ENCODE measurements around the gene DNASE1L2.

The DNASE1L2 gene

DNA sequence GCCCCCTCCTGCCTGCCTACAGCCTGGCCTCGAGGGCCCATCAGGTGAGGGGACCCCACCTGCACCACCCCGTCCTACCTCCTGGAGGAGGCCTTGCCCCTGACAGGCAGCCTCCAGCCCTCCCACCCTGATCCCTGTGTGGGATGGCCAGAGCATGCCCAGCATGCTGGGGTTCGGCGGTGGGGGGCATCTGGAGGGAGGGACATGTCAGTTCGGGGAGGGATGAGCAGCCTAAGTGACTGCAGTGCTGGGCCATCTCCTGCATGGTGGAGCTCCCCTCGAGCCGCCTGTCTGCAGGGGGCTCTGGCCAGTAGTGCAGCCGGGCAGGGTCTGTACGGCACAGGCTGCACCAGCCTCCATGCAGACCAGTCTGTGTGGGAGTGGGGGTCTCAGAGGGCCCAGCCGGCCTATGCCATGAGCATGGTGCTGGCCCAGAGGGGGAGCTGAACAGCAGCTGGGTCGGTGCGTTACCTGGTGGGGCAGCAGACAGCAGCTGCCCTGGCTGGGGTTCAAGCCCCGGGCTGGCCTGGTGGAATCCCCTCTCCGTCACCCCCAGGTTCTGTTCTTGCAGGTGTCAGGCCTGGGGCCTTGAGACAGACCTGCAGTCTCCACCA lies 35.7 kb downstream of the DNASE1L2 start:
- DNase-seq: no peak

DNA sequence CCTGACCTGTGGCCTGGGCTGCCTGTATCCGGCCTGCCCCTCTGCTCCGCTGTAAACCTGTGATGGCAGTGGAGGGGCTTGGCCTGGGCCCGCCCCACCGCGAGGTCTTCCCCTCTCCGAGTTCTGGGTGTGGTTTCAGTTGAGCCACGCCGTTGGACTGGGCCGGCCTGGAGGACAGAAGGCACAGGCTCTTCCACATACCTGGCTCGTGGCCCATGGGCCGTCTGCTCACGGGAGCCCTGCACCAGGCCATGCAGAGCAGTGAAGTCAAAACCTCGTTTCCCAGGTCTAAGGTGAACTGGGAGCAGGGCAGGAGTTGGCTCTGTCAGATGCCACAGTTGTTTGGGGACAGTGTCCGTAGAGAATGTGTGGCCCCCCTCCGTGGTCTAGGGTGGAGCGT lies 37.2 kb downstream of the DNASE1L2 start:
- DNase-seq: no peak

DNA sequence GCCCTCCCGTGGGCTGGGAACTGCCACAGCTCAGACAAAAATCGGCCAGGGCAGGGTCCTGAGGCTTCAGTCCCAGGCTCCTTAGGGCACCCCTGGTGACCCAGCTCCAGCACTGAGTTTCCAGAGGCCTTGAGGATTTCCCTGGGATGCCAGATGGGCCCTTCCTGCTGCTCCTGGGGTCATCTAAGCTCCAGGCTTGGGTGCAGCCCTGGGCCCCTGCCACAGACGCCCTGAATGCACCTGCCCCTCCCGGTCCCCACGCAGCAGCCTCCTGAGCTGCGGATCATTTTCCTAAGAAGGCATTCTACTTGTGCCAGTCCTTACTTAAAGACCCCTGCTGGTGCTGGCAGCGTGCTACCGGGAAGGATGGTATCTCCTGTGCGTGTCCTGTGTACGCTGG lies 37.7 kb downstream of the DNASE1L2 start:
- no peak for DNase-seq

DNA sequence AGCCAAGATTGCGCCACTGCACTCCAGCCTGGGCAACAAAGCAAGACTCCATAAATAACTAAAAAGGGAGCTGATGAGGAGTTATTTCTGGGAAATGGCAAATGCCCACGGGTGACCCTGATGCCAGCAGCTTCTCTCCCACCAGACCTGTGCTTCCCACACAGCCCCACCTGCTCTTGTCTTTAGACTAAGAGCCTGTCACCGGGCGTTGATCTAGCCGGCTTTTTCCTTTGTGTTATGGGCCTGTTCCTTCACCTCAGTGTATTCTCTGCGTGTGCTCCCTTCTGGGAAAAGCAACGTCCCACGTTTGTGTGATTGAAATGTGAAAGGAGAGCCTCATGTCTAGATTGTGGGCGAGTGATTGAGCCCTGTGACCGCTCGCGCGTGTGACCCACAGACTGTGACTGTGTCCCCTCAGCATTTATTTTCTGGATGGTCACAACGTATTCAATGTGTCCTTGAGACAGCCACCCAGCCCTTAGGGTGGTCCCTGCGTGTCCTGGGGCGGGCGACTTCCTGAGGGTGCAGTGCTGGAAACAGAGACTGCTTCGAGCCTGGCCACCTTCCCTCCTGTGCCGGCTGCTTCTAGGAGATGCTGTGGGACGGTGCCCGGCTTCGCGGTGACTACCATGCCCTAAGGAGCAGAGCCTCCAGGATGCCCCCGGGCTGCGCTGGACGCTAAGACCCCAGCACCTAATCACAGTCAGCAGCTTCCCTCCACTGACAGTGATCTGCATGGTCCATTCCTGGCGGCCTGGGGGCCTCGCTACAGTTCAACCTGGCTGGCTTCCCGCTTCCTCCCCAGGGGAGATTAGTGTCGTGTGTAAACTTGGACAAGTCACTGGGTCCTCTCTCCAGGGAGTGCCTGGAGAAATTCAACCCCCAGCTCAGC lies 39.5 kb downstream of the DNASE1L2 start:
- DNase-seq: no peak

DNA sequence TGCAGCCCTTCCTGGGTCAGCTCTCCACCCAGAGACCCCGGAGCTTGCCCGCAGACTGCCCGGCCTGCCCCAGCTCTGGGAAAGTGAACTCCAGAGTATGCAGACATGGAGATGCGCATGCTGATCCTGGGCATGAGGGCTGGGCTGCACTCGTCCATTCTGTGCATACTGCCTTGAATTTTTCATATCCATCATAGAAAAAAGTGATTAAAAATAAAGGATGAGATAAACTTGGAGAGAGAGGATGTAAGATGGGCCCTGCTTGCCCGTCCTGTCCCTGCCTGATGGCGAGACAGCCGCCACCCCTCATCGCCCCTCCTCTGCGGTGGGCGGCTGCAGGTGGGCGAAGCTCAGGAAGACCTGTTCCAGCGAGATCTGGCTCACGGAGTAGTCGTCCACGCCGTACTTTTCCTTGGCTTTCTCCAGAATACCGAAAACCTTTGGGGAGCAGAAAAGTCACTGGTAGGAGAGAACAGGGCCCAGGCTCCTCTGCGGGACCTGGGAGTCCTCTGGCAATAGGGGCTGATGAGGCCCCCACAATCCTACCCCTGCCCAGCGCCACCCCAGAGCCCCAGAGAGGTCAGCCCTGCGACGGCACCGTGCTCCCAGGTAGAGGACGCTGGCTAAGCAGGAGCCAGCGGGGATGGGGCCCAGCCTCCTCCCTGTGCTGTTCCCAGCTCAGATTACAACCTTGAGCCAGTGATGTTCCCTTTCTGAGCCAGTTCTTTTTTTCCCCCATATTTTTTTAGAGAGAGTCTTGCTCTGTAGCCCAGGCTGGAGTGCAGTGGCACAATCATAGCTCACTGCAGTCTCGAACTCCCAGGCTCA lies 40.3 kb downstream of the DNASE1L2 start:
- no peak for DNase-seq

DNA sequence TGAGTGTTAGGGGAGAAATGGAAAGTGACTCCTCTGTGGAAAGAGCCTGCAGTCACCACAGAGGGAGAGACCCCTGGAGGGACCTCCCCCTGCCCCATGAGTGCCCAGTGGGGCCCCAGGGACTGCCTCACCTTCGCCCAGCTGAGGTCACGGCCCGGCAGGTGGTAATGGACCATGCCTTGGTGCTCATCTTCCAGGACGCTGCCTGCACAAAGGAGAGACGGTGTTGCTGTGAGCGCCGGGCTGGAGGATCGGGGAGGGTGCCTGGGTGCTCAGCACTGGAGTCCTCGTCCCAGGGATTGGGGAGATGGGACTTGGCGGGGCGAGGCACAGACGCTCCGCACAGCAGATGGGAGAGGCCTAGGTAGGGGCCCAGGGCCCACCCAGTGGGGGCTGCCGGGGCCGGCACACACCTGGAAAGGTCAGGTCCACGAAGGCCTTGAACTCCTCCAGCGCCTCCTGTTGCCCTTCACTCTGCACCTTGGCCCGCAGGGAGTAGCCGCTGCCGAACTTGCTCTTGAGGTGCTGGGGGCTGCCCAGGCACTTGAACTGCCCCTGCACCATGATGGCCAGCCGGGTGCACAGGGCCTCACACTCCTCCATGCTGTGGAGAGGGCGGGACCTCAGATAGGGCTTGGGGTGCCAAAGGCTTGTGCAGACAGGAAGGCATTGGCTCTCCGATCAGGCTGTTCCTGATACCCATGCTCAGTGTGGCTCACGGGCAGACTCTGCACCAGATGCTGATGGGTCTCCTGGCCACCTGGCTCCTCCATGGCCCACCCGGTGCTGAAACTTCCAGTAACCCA lies 41.4 kb downstream of the DNASE1L2 start:
- DNase-seq: no peak

DNA sequence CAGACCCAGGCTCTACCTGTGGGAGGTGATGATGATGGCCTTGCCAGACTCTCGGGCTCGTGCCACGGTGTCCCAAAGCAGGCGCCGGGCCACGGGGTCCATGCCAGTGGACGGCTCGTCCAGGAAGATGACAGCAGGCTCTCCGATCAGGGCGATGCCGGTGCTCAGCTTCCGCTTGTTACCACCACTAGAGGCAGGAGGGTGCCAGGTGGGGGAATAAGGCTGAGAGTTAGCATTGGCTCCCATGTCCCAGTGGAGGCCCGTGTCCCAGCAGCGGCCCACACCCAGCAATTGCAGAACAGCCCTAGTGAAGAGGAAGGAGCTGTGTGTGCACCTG lies 42.0 kb downstream of the DNASE1L2 start:
- no peak for DNase-seq

DNA sequence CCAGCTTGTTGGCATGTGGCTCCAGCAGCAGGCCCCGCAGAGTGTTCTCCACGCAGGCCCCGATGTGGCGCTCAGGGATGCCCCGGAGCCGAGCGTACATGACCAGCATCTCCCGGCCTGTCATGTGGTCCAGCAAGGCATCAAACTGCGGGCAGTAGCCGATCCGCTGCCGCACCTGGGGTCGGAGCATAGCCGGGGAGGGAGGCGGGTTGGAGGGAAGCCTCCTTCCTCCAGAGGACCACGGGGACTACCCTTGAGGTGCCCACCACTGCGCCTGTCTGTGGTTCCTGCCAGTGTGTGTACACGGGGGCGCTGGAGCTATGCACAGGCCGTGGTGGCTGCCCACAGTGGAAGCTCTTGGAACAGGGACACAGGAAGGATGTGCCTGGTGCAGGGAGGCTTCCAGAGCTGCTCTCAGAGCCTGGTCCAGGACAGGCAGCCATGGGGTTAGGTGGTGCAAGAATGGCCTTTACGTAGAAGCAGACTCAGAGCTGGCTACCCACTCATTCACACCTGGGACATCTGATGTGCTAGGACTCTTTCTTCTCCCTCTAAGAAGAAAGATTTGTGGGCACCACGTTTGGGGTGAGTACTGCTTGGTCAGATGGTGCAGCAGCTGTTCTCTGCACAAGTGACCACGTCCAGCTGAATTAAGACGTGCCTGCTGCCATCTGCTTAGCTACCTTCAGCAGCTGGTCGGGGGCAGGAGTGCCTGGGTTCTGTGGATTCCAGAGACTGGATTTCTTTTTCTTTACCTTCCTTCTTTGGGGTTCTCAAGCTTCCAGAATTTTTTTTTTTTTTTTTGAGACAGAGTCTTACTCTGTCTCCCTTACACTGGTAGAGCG lies 42.9 kb downstream of the DNASE1L2 start:
- no peak for DNase-seq

DNA sequence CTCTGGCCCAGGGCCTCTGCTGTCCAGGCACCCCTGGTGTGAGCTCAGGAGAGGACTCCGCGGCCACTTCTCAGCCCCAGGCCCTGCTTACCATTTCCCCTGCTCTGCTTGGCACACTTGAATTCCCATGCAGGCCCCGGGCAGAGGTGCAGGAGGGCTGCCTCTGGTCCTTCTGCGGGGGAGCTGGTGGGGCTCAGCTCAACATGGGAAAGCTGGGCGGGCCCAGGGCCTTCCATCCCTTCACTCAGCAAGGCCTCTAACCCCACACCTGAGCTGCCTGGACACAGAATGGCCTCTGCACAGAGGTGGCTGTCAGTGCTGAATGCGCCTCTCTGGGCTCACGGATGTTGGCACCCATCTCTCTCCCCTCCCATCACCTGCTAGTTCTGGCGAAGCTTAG lies 44.2 kb downstream of the DNASE1L2 start:
- DNase-seq: no peak

DNA sequence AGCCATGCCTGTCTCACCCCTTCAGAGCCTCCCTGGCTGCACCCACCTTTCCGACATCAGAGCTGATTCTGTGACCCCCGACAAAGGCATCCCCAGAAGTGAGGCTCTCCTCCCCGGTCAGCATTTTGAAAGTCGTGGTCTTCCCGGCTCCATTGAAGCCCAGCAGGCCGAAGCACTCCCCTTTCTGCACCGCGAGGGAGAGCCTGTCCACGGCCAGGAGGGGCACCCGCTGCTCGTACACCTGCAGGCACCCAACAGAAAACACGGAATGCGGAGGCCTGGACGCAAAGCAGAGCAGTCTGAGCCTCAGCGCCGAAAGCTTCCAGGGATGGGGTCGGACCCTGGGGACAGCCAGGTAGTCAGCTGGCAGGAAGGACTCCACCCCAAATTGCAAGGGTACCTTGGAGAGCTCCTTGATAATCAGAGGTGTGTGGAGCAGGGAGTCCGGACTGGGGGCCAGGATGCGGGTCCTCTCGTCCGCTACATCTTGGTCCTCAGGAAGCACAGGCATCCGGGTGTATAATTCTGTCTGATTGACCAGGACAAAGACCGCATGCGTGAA lies 44.8 kb downstream of the DNASE1L2 start:
- DNase-seq: no peak

DNA sequence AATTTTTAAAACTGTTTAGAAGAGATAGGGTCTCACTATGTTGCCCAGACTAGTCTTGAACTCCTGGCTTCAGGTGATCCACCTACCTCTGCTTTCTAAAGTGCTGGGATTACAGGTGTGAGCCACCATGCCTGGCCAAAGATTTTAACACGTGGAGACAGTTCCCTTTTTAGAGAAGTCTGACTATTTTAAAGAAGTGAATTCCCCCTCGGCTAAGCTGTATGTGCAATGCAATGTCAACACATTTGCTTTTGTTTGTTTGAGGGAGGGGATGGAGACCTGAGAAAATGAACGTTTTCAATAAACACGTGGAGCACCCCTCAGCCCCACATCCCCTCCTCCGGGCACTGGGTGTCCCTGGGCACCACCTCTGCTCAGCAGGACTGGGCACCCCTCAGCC lies 46.0 kb downstream of the DNASE1L2 start:
- DNase-seq: no peak

DNA sequence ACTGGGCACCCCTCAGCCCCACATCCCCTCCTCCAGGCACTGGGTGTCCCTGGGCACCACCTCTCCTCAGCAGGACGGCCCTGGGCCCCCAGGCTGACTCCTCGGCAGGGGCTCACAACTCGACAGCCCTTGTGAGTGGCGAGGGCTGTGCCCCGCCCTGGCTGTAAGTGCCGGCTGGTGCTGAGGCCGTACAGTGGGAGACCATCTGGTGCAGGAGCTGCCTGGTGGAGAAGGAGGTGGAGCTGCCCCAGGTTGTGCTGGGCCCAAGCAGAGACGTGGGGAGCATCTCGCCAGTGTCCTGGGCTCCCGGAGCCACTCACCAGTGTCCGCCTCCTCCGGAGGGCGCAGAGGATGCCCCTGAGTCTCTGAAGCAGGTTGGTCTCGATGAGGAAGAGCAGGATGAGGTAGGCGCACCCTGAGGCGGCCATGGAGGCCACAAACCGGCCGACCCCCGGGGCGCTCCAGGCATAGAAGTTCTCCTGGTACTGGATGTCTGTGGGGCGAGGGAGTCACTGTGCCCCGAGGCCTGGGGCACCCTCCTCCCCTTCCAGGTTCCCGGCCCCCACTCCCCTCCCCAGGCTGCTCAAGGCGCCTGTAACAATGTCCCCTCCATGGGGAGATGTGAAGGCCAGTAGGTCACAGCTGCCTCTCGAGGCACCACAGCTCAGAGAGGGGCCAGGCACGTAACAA lies 46.8 kb downstream of the DNASE1L2 start:
- no peak for DNase-seq

DNA sequence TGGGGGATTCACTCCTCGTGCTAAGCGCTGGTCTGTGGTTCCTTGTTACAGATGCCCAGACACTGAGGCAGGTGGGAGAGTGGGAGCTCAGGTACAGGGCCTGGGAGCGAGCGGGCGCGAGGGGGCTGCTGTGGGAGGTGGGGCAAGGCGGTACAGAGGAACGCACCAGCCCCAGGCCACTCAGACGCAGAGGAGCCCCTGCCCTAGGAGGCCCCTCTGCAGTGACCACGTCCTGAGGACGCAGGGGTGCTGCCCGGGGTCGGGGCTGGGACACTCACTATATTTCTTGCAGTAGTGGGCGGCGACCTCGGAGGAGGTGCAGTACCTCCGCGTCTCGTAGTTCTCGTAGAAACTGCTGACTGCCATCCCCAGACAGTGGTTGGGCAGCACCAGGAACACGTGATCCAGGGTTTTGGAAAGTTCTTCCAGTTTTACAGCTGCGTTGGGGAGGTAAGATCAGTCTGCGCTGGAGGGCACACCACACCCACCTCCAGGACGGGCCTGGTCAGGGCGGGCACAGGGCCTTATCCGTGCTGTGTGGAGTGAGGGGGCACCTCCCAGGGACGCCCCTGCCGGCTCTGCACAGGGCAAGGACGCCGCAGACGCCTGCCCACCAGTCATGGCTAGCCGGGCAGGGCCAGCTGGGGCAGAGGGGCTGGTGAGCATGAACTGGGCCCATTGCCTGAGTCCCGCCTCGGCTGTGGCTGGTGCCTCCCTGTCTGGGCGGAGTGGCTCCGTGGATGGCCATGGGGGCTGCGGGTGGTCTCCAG lies 47.9 kb downstream of the DNASE1L2 start:
- no peak for DNase-seq

DNA sequence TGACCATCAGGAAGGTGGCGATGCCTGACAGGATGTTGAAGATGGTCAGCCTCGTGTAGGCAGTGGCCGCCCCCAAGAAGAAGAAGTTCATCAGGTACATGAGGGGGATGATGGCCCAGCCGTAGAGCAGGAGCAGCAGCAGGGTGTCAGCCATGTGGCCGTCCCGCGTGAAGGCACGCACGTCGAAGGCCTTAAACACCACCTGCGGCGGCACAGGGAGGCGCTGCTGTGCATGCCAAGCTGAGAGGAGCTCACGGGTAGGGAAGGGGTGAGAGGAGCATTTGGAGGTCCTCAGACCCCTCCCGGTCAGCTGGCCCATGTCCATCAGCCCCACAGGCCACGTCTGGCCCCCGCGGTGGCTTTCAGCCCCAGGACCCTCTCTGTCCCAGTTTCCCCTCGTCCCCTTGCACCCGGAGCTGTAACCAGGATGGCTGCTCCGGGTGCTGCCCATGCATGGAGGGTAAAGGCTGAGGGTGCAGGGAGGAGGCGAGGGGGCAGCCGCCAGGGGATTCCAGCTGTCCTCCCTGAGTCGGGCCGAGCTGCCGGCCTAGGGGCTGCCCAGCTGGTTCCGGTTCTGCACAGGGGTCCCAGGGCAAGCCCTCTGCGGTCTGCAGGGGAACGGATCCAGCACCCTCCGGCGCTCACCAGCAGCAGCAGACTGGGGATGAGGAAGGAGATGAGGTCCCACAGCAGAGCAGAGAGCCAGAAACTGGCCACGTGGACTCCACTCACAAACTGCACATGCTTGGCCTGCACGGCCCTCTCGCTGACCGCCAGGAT lies 48.7 kb downstream of the DNASE1L2 start:
- no peak for DNase-seq

DNA sequence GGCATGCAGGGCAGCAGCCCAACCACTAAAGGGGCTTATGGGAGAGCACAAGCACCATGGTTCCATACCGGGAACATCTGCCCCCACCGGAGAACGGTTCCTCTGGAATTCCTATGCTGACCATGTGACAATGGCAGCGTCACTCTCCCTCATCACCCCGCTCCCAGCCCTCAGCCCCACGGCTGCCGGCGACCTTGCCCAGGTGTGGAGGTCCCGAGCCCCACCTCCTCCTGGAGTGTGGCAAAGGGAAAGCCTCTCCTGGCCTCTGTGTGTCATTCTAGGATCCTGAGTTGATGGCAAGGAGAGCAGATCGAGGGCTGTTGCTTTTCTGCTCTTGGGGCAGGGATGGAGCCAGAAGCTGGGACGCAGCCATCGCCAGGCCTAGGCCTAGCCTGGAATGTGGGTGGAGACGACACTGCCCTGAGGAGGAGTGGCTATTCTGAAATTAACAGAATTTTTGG lies 49.5 kb downstream of the DNASE1L2 start:
- no peak for DNase-seq

DNA sequence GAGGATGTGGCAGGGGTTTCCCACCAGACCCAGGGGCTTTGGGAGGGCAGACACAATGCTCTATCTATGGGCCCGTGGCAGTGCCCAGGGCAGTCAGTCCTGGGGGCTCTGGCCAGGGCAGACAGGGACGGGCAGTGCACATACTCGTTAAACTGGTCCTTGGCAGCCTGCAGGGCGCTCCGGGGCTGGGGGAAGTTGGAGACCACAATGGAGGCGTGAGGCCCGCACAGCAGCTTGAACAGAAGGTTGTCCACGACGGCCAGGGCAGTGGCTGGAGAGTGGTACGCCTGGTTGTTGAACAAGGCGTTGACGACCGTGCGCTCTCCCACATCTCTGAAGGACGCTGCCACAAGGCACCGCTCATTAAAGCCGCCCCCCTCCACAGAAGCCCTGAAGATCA lies 50.3 kb downstream of the DNASE1L2 start:
- no peak for DNase-seq

DNA sequence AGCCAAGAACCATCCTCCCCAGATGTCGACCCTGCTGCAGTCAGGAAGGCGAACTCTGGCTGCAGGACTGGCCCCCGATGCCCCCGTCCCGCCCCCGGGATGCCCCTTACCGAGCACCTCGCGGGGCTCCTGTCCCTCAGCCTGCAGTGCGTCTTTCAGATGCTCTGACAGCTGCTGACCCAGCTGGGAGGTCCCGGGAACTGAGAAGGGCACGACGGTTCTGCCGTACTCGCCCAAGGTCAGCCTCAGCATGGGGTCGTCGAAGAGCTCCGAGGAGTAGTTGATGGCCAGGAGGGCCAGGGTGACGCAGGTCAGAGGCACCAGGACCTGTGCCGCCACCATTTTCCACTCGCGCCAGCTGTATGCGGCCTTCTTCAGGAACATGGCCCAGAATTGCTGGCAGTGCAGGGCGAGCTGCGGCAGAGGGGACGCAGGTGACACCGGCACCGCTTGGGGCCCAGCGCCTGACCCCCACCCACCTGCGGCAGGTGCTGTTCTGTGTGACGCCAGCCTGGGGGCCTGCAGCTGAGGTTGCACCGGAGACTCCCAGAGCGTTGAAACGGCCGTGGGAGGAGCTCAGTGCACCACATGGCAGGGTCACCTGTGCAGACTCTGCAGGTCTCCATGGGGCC lies 51.8 kb downstream of the DNASE1L2 start:
- no peak for DNase-seq
